ENCODE results near the gene ATP10D.

- TF ChIP-seq, protein P1, sequence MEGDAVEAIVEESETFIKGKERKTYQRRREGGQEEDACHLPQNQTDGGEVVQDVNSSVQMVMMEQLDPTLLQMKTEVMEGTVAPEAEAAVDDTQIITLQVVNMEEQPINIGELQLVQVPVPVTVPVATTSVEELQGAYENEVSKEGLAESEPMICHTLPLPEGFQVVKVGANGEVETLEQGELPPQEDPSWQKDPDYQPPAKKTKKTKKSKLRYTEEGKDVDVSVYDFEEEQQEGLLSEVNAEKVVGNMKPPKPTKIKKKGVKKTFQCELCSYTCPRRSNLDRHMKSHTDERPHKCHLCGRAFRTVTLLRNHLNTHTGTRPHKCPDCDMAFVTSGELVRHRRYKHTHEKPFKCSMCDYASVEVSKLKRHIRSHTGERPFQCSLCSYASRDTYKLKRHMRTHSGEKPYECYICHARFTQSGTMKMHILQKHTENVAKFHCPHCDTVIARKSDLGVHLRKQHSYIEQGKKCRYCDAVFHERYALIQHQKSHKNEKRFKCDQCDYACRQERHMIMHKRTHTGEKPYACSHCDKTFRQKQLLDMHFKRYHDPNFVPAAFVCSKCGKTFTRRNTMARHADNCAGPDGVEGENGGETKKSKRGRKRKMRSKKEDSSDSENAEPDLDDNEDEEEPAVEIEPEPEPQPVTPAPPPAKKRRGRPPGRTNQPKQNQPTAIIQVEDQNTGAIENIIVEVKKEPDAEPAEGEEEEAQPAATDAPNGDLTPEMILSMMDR (IDR thresholded peaks at IDR 0.05): no peak
- TF ChIP-seq EZH2 (IDR thresholded peaks at IDR 0.05; ENCODE audit: borderline replicate concordance, insufficient read depth, low read depth, low read length, poor library complexity, severe bottlenecking): no peak
Measured at GRCh38 chr4:47606482-47606881, 121.4 kb downstream of the ATP10D start.
